Measurements from ENCODE around the gene BBS9.
"Not testable (repeated sequence)": the region's sequence is repeated elsewhere in the genome, so short reads cannot be mapped to it uniquely, and the experiment has no call there.

BBS9 gene

DNA sequence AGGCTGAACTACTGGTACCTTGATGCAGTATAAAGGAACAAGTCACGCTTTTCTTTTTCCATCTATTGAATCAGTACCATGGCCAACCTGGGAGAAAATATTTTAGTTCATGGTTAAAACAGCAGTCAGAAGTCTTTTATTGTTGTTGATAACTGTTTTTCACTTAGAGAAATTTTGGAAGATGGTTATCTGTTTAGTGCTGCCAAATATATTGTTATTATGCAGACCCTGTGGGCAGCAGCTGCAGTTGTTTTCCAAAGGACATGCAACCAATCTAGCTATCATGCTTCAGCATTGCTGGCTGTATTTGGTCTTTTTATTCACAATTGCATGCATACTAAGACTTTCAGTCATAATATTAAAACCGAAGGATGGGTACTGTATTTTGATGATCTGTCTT is 169.5 kb downstream of the BBS9 start:
- DNase-seq, result no peak

DNA sequence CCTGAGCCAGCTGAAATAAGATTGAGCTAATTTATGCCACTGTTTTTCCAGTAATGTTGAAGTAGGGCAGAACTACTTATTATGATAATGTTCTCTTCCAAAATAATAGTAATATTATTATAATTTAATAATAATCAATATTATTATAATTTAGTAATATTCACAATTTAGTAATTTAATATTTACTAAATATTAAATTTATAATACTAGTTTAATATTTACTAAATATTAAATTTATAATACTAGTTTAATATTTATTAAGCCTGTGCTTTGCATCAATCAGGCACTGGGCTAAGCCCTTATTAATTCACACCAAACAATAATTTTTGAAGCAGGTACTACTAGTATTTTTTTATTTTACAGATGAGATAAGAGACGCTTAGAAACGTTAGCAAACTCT is 170.1 kb downstream of the BBS9 start:
- no peak for DNase-seq

DNA sequence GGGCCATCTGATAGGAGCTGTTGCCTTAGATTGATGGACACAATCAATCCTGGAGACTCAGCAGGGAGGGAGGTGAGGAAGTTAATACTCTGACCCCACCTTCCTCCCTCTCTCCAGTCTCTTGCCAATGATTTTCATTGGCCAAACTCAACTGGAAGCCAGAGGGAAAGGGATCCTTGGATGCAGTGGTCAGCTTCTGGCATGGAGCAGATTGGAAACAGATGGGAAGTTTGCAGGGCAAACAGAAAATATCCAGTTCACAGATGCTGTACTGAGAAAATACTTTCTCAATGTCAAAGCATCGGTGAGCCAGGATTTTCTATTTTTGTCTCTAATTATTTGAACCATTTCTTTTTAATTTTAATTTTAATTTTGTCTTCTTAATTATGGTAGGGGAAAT is 170.8 kb downstream of the BBS9 start:
- no peak for DNase-seq

DNA sequence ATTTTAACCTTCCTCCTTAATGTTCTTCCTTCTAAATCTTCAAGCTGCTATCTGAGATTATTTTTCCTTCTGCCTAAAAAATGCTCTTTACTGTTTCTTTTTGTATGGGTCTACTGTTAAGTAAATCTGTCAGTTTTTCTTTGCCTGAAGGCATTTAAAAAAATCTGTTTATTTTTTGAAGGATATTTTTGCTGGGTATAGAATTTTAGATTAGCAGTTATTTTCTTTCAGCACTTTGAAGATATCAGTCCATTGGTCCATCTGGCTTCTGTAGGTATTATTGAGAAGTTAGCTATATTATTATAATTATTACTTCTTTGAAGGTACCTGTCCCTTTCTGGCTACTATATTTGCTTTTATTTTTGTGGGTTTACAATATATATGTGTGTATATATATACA is 171.4 kb downstream of the BBS9 start:
- DNase-seq, result no peak

DNA sequence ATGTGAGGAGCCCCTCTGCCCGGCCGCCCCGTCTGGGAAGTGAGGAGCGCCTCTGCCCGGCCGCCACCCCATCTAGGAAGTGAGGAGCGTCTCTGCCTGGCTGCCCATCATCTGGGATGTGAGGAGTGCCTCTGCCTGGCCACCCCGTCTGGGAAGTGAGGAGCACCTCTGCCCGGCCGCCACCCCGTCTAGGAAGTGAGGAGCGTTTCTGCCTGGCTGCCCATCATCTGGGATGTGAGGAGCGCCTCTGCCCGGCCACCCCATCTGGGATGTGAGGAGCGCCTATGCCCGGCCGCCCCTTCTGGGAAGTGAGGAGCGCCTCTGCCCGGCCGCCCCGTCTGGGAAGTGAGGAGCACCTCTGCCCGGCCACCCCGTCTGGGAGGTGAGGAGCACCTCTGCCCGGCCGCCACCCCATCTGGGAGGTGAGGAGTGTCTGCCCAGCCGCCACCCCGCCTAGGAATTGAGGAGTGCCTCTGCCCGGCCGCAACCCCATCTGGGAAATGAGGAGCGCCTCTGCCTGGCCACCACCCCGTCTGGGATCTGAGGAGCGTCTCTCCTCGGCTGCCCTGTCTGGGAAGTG is 174.7 kb downstream of the BBS9 start:
- not testable (repeated sequence) for DNase-seq

DNA sequence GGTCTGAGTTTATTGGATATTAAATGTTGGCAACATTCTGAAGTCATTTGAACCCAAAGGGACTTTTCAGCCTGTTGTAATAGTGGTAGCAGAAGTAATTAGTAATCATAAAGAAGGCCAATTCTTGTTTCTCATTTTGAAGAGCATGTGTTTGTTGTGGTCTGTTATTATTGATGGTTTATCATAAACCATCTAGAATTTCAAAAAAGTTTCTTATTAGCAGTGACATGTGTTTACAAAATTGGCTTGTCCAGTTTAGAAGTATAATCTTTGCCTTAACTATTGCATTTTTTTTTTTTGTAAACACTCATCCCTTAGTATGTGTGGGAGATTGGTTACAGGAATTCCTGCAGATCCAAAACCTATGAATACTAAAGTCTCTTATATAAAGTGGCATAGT is 177.8 kb downstream of the BBS9 start:
- DNase-seq, result no peak

DNA sequence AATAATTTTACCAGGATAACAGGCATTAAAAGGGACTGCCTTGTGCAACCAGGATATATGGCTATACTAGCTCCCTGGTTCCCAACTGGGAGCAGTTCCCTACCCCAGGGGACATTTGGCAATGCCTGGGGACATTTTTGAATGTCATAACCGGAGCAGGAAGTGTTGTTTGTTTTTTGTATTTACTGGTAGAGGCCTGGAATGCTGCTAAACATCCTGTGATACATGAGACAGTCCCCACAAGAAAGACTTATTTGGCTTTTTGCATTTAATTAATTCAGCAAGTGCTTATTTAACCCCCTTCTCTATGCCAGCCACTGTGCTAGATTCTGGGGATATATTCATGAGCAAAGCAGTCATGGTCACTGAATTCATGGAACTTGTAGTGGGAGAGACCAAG is 181.2 kb downstream of the BBS9 start:
- DNase-seq, result no peak

DNA sequence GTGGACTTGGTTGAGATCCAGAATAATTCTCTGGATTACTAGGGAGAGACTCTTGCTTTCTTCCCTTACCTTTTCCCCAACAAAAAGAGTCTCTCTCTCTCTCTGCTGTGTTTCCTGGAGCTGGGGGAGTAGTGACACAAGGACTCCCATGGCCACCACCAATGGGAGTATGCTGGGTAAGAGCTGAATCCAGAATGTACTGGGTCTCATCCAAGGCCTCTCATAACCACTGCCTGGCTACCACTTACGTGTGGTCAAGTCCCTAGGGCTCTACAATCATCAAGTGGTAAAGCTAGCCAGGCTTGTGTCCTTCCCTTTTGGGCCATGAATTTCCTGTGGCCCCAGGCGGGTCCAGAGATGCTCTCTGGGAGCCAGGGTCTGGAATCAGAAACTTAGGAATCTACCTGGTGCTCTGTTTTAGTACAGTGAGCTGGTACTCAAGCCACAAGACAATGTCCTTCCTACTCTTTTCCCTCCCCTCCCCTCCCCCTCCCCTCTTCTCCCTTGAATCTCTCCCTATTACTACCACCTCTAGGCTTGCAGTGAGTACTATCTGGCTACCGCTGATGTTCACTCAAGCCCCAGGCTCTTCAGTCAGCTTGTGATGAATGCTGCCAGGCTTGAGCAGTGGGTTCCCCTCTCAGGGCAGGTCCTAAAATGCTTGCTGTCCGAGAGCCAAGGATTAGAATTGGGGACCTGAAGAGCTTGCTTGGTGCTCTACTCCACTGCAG is 196.6 kb downstream of the BBS9 start:
- no peak for DNase-seq

DNA sequence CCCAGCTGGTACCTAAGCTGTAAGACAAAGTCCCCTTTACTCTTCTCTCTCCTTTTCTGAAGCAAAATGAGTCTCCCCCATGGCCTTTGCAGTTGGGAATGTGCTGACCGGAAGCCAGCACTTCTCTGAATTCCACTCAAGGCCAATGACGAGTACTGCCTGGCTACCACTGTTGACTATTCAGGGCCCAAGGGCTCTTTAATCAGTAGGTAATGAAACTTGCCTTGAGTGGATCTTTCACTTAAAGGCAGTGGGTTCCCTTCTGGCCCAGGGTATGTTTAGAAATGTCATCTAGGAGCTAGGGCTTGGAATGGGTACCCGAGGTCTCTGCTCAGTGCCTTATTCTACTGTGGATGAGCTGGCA is 197.1 kb downstream of the BBS9 start:
- DNase-seq, result no peak

DNA sequence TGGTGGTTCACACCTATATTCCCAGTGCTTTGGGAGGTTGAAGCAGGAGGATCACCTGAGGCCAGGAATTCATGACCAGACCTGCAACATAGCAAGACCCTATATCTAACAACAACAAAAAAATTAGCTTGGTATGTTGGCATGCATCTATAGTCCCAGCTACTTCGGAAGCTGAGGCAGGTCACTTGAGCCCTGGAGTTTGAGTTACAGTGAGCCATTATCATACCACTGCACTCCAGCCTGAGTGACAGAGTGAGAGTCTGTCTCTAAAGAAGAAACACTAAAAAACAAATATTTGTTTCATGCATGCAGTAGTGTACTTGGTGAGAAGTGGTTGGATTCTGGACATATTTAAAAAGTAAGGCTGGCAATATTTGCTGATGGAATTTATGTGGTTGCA is 198.1 kb downstream of the BBS9 start:
- no peak for DNase-seq

DNA sequence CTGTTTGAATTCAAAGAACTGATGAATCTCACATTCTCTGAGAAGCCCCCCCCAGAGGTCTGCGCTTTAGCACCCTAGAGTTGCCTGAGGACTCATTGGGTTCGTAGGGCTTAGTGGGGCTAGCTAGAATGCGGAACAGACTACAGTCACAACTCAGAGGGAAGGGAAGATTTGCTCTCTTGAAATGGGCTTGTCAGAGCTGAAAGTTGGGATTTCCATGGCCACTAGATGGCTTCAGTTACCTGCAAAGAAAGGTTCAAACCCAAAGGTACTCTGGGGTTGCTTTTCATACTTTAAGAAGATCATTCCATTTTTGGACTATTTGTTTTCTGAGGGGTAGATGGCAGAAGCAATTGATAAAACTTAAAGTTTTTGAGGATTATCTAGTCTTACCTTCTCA is 205.0 kb downstream of the BBS9 start:
- DNase-seq, result peak; percentile 41

DNA sequence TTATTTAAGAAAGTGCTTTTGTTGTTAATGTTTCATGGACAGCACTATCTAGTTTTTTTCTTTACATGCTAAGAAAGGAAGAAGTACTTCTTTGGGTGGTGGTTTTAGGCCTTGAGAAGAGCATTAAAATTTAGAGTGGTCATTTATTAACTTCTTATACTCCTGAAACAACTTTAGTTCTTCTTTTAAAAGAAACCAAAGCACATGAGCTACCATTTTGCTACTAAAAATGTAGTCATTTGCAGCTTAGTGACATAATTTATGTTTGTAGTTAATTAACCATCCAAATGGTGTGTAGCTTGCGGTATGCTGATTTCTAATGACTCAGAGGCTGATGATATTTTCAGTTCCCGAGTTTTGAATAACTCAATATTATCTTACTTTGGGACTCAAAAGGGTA is 207.5 kb downstream of the BBS9 start:
- DNase-seq, result no peak

DNA sequence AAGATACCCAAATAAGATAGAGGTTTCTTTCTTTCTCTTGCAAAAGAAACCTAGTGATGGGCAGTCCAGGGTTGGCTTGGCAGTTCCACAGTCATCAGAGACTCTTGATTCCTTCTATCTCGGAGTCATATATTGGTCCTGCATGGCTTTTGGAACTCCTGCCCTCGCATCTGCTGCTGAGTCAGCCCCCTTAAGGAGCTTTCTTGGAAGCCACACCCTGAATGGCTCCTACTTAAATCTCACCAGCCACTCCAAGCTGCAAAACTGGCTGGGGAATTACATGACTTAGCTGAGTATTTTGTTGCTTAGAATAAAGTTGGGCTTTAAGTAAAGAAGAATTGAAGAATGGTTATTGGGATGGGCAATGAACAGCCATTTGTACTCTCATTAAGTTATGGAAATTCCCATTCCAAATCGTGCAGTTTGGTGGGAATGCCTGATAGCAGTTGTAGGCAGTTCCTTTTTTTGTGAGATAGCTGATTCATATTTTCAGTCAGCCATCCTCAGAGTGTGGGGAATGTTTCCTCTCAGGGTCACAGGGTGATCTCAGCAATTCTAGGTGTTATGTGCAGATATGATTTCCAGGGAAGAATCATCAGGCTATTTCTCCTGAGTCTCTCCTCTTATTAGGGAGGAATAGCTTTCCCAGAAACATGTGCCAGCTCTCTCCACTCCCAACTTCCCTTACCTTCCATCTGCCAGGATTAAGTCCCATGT is 209.9 kb downstream of the BBS9 start:
- peak; percentile 56 for DNase-seq

DNA sequence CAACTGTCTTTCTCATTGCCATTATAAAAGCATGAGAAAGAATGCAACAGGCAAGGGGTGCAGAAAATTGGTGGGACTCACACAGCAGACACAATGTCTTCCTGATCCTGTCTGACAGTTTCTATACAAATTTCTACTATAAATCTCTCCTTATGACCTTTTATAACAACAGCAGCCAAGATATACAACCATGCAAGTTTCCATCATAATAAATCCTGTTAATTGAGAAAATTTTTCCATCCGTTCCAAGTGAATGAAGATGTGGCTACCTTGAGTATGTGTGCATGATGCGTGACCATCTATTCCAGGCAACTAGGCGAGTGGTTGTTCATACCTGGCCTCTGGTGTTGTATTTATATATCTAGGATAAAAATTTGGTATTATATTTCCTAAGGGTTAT is 216.7 kb downstream of the BBS9 start:
- no peak for DNase-seq

DNA sequence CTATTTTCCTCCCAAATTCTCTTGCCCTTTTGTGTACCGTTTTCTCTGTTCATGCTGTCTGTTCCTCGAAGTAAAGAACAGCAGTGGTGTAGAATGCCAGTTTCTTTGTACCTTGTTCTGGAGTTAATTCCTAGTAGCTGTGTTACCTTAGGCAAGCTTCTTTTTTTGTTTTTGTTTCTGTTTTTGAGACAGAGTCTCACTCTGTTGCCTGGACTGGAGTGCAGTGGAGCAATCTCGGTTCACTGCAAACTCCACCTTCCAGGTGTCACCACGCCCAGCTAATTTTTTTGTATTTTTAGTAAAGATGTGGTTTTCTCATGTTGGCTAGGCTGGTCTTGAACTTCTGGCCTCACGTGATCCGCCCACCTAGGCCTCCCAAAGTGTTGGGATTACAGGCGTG is 221.2 kb downstream of the BBS9 start:
- DNase-seq, result no peak

DNA sequence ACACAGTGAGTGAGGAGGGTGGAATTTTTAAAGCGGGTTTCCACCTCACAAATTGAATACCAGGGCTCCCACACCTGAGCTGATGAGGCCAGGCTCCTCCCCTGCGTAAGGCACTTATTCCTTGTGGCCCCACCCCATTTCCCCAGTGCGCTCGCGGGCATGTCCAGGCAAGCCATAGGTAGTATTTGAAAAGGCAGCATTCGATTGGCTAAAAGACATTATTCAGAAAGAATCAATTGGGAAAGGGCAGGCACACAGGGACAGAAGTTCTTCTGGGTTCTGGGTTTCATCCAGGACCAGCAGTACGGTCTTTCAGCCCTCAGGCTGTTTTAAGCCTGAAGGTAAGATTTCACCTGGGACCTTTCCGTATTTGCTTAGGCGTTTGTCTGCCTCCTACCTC is 222.3 kb downstream of the BBS9 start:
- no peak for DNase-seq

DNA sequence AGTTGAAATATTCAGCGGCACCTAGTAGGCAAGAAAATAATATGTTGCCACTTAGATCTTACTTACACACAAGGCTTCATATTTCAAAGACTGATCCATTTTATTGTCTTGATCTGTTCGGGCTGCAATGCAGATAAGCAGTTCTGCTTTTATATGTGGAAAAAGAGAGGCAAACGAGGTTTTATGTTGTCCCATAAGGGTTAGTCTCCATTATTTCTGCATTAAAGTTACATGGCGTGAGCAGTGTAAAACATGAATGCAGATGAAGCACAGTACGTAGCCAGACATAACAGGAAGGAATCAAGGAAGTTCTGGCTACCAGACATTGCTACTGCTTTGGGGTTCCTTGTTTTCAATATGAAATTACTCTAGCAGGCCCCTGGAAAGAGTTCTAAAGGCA is 224.8 kb downstream of the BBS9 start:
- no peak for DNase-seq

DNA sequence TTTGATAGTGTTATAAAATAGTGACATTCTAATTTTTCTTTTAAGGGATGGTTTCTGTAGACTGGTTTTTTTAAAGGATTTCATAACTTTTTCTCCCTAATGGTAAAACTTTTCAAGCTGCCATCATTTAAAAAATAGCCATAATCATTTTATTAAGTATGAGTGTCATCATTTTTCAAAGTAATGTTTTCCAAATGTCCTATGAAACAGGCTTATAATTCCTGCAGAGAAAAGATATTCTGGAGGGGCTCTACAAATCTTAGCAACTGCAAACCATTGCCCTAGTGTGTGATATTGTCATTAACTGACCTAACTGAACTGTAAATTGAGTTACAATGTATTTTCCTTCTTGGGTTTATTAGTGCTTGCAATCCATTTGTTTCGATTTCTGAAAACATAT is 226.0 kb downstream of the BBS9 start:
- DNase-seq, result no peak

DNA sequence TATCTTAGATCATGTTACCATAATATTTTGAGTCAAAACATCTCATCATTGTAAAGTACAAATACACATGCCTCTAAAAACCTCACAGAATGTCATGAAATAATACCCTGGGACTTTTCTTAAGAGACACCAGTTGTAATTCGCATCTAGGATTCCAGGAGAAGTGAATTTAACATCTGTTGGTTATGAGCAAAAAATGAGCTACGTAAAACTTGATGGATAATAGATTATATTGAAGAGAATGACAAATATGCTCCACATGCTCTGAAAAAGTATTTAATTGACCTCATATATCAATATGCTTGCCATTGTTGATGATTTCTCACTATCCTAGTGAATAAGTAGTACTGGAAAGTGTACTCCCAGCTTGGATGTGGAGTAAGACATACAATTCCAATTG is 227.0 kb downstream of the BBS9 start:
- DNase-seq, result no peak

DNA sequence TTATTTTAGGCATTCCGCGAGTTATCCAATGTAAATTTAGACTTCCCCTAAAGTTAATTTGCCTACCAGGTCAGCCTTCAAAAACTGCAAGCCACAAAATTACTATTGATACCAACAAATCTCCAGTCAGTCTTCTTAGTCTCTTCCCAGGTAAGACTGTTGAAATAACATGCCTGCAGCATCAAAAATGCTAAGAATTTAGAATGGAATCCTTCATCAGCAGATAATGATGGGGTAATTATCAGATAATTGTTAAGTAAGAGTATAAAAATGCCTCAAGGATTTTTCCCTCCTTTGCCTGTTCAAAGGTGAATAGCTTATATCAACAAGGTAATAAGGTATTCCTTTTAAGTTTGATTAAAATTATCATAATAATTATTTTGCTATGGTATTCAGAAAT is 228.5 kb downstream of the BBS9 start:
- no peak for DNase-seq

DNA sequence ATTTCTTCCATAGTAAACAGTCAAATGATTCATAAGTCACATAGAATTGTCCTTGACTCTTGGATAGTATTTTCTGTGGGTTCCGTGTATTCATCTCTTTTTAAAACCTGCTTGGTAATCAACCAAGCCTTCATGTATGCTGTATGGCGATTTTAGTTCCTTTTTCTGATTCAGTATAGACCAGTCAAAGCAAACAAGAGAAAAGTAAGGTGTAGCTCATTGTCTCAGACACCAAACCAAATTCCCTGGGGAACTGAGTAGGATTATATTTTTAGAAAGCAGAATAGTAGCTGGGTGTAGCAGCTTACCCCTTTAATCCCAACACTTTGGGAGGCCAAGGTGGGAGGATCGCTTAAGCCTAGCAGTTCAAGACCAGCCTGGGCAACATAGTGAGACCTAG is 240.5 kb downstream of the BBS9 start:
- DNase-seq, result no peak

DNA sequence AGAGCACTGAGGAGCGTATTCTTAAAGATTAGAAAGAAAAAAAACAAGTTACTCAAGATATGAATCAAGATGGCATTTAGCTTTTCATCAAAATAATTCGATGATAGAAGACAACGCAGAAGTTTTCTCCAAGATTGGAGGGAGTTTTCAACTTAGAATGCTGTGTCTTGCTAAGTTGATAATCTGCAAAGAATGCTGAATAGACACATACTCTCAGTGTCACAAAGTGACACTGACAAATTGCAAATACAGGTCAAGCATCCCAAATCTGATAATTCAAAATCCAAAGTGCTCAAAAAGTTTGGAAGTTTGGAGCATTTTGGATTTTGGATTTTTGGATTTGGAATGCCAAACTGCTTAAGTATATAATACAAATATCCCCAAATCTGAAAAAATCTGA is 243.8 kb downstream of the BBS9 start:
- DNase-seq, result no peak

DNA sequence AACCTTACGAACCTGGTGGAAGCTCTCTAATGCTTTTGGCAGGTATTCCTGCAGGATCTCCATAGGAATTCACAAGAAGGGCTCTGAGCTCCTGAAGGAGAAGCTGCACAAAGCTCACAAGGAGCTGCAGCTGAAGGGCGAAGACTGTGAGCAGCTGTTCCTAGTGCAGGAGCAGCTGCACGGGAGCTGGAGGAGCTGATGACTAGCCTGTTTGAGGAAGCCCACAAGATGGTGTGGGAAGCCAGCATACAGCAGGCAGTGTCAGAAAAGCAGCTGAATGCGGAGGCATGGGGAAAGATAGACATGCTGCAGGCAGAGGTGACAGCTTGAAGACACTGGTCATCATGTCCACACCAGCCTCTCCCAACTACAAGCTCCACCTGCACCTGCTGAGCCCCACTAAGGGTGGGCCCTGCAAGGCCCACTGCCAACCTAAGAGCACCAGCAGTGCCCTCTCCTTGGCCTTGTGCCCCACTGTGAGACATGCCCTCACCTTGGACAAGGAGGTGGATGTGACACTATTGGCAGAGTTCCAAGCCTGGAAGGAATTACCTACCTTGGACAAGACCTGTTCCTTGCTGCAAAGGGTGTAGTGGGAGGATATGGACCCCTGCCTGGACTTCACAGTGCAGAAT is 250.6 kb downstream of the BBS9 start:
- no peak for DNase-seq

DNA sequence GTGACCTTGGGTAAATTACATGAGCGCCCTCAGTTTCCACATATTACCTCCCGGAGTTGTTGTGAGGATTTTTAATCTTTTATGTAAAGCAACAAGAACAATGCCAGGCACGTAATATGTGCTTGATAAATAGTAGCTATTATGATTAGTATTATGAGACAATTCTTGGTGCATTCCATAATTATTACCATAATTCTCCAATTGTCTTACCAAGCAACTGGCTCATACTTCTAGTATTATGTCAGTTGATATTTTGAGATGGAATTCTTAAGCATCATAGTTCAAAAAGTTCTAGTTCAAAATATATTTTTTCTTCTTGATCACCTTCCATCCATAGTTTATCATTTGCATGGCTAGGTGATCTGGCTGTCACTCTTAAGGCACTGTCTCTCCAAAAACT is 259.0 kb downstream of the BBS9 start:
- DNase-seq, result no peak

Measured in NCI-H82 (cell line).